Right hindlimb (tissue), 1 donor: ENCODE data around the gene LDLRAD4.

Experiments used
- DNase-seq: peaks from one replicate; pipeline ENCODE4 v3.0.0-alpha.2; 2018

LDLRAD4 gene

DNA sequence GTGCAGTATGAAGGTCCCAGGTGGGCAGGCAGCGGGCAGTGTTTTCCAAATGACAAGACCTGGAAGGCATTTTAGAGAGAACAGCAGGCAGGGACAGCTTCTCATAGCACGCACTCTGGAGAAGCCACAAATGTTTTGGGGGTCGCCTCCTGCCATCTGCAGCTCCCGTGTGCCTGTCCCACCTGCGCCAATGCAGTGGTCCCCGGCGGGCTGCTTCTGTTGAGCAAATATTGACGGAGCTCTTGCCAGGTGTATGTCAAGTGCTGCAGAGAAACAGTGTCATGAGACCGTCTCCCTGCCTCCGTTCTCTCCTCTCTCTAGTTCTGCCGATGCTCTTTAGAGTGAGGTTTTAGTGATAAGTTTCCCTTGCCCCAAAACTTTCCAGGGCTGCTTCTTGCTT lies 174.8 kb downstream of the LDLRAD4 start:
- no peak for DNase-seq

DNA sequence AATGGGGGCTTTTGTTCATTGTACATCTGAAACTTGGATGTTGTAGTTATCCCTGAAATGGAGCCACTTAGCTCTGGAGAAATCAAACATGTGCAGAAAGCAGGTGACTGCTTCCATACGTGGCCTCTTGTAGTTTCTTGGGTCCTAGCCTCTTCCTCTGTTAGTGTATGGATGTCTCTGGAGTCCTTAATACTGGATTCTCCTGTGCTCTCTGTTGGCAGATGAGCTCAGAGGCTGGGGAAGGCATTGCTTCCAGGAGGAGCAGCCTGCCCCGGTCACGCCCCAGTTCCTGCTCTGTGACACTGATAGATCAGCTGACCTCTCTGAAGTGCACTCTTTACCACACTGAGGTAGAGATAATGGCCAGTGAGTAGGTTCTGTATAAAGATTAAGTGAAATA lies 176.2 kb downstream of the LDLRAD4 start:
- no peak for DNase-seq

GRCh38 chr18:13395577-13395976 lies 177.0 kb downstream of the LDLRAD4 start:
- no peak for DNase-seq

- no peak for DNase-seq
These were observed 179.1 kb downstream of the LDLRAD4 start for GRCh38 chr18:13397504-13398163.

GRCh38 chr18:13398631-13399030 lies 180.1 kb downstream of the LDLRAD4 start:
- DNase-seq = no peak

DNA sequence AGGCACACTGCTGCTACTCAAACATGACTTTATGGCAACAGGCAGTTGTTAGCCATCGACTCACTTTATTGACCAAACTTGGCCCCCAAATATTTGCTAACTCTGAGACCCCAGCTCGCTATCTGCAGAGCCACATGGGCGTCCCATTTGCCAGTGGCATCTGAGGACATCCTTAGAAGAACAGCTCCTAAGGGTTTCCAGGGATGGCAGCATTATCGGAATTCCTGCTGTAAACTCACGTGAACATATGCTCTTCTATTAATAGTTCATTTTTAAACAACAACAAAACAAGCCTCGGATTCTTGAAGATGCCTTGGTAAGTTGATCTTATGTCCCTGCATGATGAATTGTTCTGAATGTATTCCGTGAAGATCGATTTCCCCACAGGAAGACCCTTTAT lies 181.0 kb downstream of the LDLRAD4 start:
- DNase-seq = no peak

DNA sequence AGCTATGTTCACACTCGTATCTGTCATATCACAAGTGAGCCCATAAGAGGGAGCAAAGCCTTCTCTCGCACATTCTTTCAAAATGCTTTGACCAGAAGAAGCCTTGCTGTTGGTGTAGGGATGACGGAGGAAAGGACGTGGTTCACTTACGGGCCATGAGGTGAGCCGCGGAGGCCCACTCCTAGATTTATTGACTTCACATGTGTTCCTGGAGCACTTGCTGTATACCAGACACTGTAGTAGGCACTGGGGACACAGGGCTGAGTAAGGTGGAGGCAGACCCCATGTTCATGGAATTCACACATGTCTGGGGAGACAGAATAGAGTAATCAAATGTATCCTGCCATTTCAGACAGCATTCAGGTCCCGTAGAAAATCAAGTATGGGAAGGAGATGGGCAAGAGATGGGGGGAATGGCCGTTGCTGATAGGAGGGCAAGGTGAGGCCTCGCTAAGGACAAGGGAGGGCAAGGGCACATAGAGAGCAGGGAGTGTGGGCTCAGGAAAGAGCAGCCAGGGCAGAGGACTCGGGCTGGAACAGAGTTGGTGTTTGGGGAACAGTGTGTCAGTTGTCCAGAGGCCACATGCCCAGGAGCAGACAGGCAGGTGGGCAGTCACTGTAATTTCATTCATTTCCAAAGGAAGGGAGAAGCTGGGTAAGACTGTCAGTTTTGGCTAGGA lies 182.2 kb downstream of the LDLRAD4 start:
- no peak for DNase-seq

DNA sequence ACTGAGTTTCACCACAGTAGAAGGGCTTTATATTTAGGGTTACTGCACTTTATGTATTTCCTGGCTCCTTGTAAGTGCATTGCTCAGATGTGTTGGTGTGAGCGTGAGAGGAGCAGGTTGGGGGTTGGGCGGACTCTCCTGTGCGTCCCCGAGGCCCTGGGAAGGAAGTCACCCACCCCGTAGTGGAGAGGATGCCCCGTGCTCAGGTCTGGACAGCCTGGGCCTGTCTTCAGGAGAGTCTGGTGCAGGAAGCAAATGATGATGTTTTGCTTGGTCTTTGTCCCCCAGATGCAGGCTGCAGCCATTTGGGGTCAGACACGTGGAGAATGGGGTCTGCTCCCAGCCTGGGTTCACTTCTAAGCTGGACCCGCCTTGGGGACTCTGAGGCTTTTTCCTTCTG lies 182.8 kb downstream of the LDLRAD4 start:
- DNase-seq = no peak

DNA sequence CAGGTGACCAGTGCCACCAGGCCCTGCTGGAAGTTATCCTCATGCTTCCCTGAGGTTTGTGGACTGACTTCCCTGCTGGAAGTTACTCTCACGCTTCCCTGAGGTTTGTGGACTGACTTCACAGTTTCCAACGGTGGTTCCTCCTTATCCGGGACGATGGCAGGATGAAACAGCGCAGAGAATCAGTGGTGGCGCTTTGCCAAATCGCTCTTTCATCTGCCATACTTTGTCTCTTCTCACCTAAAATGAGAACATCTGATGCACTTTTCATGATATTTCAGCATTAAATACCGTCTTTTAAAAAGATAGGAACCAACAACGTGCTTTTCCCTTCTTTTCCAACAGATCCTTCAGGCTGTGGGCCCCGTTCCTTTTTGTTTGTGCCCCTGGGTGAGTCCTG lies 183.3 kb downstream of the LDLRAD4 start:
- DNase-seq = no peak

- DNase-seq = no peak
These were observed 185.4 kb downstream of the LDLRAD4 start for GRCh38 chr18:13403786-13404549.

DNA sequence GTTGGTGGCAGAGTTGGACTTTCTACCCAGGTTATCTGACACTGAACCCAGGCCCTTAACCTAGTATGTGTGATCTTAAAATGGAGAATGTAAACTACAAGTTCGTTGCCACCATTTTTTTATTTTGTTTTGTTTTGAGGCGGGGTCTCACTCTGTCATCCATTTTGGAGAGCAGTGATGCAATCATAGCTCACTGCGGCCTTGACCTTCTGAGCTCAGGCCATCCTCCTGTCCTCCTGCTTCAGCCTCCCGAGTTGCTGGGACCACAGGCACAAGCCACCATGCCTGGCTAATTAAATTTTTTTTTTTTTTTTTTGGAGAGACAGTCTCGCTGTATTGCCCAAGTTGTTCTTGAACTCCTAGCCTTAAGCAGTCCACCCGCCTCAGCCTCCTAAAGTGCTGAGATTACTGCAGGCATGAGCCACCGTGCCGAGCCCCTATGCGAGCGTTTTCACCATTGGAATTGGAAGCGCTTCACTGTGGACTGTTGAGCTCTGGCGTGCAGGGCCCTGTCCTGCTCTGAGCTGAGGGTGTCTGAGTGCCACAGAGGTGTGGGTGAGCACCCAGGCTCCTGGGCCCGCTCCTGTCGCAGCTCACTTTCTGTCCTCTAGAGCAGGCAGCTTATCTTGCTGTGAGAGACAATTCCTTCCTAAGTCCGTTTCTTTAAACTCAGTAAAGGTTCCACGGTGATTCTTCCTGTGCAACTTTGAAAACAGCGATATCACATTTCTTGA lies 186.9 kb downstream of the LDLRAD4 start:
- DNase-seq = no peak

GRCh38 chr18:13406049-13406615 lies 187.6 kb downstream of the LDLRAD4 start:
- DNase-seq = no peak

GRCh38 chr18:13406736-13407135 lies 188.2 kb downstream of the LDLRAD4 start:
- no peak for DNase-seq

GRCh38 chr18:13407484-13407883 lies 188.9 kb downstream of the LDLRAD4 start:
- no peak for DNase-seq

GRCh38 chr18:13409026-13409425 lies 190.5 kb downstream of the LDLRAD4 start:
- DNase-seq = no peak

GRCh38 chr18:13409997-13410396 lies 191.4 kb downstream of the LDLRAD4 start:
- DNase-seq = no peak

DNA sequence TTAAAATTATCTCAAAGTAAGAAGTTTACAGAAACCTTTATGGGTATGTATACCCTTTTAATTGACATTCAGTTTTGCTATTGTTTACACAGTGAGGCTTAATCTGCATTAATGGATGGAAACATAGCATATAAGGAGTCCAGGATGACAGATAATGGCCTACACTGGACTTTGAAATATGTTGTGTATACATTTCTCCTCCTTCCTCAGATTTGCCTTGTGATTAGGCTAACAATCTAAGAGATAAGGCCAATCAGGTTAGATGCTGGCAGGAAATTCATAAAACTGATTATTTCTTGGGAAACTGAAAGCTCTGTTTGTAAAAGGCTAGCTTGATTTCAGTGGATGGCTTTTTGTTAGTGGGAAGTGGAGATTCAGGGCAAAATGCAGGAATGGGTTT lies 191.9 kb downstream of the LDLRAD4 start:
- DNase-seq = no peak

- DNase-seq = no peak
These were observed 193.5 kb downstream of the LDLRAD4 start for GRCh38 chr18:13412017-13412416.

- DNase-seq = no peak
These were observed 194.3 kb downstream of the LDLRAD4 start for GRCh38 chr18:13412901-13413300.

DNA sequence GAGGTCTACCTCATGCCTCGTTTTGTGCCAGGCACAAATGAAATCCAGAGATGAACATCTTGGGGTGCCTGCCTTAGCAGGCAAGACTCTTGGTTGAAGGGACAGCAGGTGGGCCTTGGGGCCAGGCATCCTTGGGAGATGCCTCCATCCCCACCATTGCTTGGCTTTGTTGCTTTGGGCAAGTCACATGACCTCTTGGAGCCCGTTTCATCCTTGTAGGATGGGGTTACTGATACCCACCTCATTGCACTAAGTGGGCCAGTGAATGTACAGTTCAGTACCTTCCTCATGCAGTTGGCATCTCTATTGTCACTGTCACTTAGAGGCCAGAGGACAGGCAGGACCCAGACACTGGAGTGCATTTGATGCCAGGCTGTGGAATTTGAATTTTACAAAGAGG lies 195.5 kb downstream of the LDLRAD4 start:
- no peak for DNase-seq

- no peak for DNase-seq
These were observed 196.0 kb downstream of the LDLRAD4 start for GRCh38 chr18:13414521-13414920.

- no peak for DNase-seq
These were observed 197.2 kb downstream of the LDLRAD4 start for GRCh38 chr18:13415736-13416135.

DNA sequence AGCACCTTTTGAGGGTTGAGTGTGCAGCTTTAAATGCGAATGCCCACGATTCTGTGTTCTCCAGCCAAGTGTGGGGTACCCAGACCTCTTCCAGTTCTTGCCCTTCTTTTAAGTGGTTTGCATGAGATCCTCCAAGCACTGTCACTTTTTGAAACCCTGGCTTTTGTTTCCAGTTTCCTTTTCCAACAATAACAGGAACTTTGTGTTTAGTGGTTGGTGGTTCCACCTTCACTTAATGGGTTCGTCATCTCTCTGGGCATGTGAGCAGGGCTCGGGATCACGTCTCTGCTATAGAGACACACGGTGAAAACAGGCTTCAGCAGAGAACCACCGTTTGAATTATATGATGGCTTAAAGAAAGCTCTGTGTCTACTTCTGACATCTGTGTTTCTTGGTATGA lies 197.6 kb downstream of the LDLRAD4 start:
- DNase-seq = no peak
